ENCODE data around the gene COA5. TPM values are rescaled to one million over a fixed set of nuclear protein-coding genes. Genes with fewer than 3 reads are reported as not detected.

COA5 gene
- total RNA-seq, 1 experiment from 2014 or later = 18.6 TPM

- Histone ChIP-seq H3K27me3 (ENCODE audit: insufficient read depth, low read length) (no peaks in the 10 kb centered on the region), H3K9me3 (ENCODE audit: control insufficient read depth in 1 of 2, insufficient read depth in 1 of 2, low read depth in 1 of 2, low read length in 2 of 2) (no peaks in the 10 kb centered on the region), H2AFZ (ENCODE audit: low read depth, low read length, poor library complexity, severe bottlenecking) (no peak overlapping the region), H3K9ac (ENCODE audit: low read length) (no peak overlapping the region), H3K79me2 (ENCODE audit: insufficient read depth, low read length) (no peaks in the 10 kb centered on the region), H3K4me2 (ENCODE audit: low read length) (no peak overlapping the region), H3K9me2 (ENCODE audit: insufficient read depth) (no peaks in the 10 kb centered on the region), H4K20me1 (ENCODE audit: insufficient read depth) (no peaks in the 10 kb centered on the region), H3K27ac (ENCODE audit: low read depth, low read length) (no peak overlapping the region), H3K36me3 (ENCODE audit: control insufficient read depth in 1 of 2, insufficient read depth in 2 of 2, low read length in 2 of 2) (peaks cover 0 to 10% of the 10 kb centered on the region in 2 experiments; a peak in 1 of 4 replicates), H3K4me3 (replicated peaks in 1 of 2; ENCODE audit: low read depth in 1 of 2, low read length in 2 of 2) (no peak overlapping the region), H3K4me1 (ENCODE audit: control insufficient read depth in 1 of 2, insufficient read depth in 2 of 2, low read length in 2 of 2) (no peaks in the 10 kb centered on the region)
- ATAC-seq (no peak), DNase-seq (ENCODE audit: low read depth, low spot score) (no peak)
- intact Hi-C loops (cut with micrococcal nuclease) = no loop called here
- BruUV-seq (replicated peaks) = no TSS peak
- ChIA-PET POLR2A (no interaction called here), CTCF (no interaction called here), RAD21 (ENCODE audit: low non-redundant PET in 1 of 2, low total read pairs in 2 of 2, uncharacterized antibody in 2 of 2, unreplicated experiment in 2 of 2) (no interaction called here)
- TF ChIP-seq ZFX (IDR thresholded peaks at IDR 0.05) = no peak
- TF ChIP-seq SIN3A (IDR thresholded peaks at IDR 0.05; ENCODE audit: low read depth) = no peak
- TF ChIP-seq POLR2AphosphoS5 (IDR thresholded peaks at IDR 0.05; ENCODE audit: low read depth, low read length) = no peak
- no peak for TF ChIP-seq TCF7L2 (IDR thresholded peaks at IDR 0.05; ENCODE audit: borderline replicate concordance, extremely low read depth, insufficient read depth, insufficient read length)
- TF ChIP-seq ELF1 (IDR thresholded peaks at IDR 0.05; ENCODE audit: borderline replicate concordance, low read depth) = no peak
- TF ChIP-seq FOSL1 (IDR thresholded peaks at IDR 0.05; ENCODE audit: low read depth) = no peak
- no peak for TF ChIP-seq JUND (IDR thresholded peaks at IDR 0.05)
- TF ChIP-seq ATF3 (IDR thresholded peaks at IDR 0.05) = no peak
- TF ChIP-seq CBX3 (IDR thresholded peaks at IDR 0.05; ENCODE audit: low read depth) = no peak
Observed at GRCh38 chr2:98569915-98570314, 38.4 kb downstream of the COA5 start.

GRCh38 chr2:98569197-98569793 is 39.0 kb downstream of the COA5 start:
- Histone ChIP-seq H3K4me2 (ENCODE audit: low read length) (no peak overlapping the region), H3K79me2 (ENCODE audit: insufficient read depth, low read length) (no peaks in the 10 kb centered on the region), H3K36me3 (ENCODE audit: control insufficient read depth in 1 of 2, insufficient read depth in 2 of 2, low read length in 2 of 2) (peaks cover 0 to 10% of the 10 kb centered on the region in 2 experiments; a peak in 1 of 4 replicates), H2AFZ (ENCODE audit: low read depth, low read length, poor library complexity, severe bottlenecking) (no peak overlapping the region), H3K9me2 (ENCODE audit: insufficient read depth) (no peaks in the 10 kb centered on the region), H3K9ac (ENCODE audit: low read length) (no peak overlapping the region), H3K27ac (ENCODE audit: low read depth, low read length) (no peak overlapping the region), H3K4me1 (ENCODE audit: control insufficient read depth in 1 of 2, insufficient read depth in 2 of 2, low read length in 2 of 2) (no peaks in the 10 kb centered on the region), H3K9me3 (ENCODE audit: control insufficient read depth in 1 of 2, insufficient read depth in 1 of 2, low read depth in 1 of 2, low read length in 2 of 2) (no peaks in the 10 kb centered on the region), H4K20me1 (ENCODE audit: insufficient read depth) (no peaks in the 10 kb centered on the region), H3K27me3 (ENCODE audit: insufficient read depth, low read length) (no peaks in the 10 kb centered on the region), H3K4me3 (replicated peaks in 1 of 2; ENCODE audit: low read depth in 1 of 2, low read length in 2 of 2) (no peak overlapping the region)
- intact Hi-C loops (cut with micrococcal nuclease) = no loop called here
- RAD21 ChIA-PET (ENCODE audit: low non-redundant PET in 1 of 2, low total read pairs in 2 of 2, uncharacterized antibody in 2 of 2, unreplicated experiment in 2 of 2) = no interaction called here
- peak; percentile 92 for ATAC-seq
- no TSS peak for BruUV-seq (replicated peaks)
- peak; percentile 1 for DNase-seq (ENCODE audit: low read depth, low spot score)
- CTCF ChIA-PET = interaction anchor here (0.6 to 1.2 kb wide), 3 partner anchors 10 to 16 kb away, joined by 3 to 11 read pairs (median 3); no protein-coding TSS in a partner anchor
- POLR2A ChIA-PET = no interaction called here
- no peak for TF ChIP-seq JUND (IDR thresholded peaks at IDR 0.05)
- no peak for TF ChIP-seq ATF3 (IDR thresholded peaks at IDR 0.05)
- no peak for TF ChIP-seq SIN3A (IDR thresholded peaks at IDR 0.05; ENCODE audit: low read depth)
- no peak for TF ChIP-seq EGR1 (IDR thresholded peaks at IDR 0.05; ENCODE audit: low read depth)
- TF ChIP-seq YY1 (IDR thresholded peaks at IDR 0.05; ENCODE audit: extremely low read depth, insufficient replicate concordance, low read depth, low read length) = no peak
- TF ChIP-seq ZFX (IDR thresholded peaks at IDR 0.05) = no peak
- TF ChIP-seq EZH2 (IDR thresholded peaks at IDR 0.05) = no peak
- peak; percentile 54 for TF ChIP-seq RAD21 (IDR thresholded peaks at IDR 0.05; ENCODE audit: low read depth)
- no peak for TF ChIP-seq MAX (IDR thresholded peaks at IDR 0.05)
- no peak for TF ChIP-seq SP1 (IDR thresholded peaks at IDR 0.05; ENCODE audit: low read depth)
- no peak for TF ChIP-seq ELF1 (IDR thresholded peaks at IDR 0.05; ENCODE audit: borderline replicate concordance, low read depth)
- no peak for TF ChIP-seq ZBTB33 (IDR thresholded peaks at IDR 0.05; ENCODE audit: extremely low read depth, insufficient replicate concordance, low read length)
- no peak for TF ChIP-seq CBX3 (IDR thresholded peaks at IDR 0.05; ENCODE audit: low read depth)

Measured in HCT116 (cell line).